Endodermal cell (in vitro differentiated cells): ENCODE results near the gene QRICH1. TPM values are rescaled to one million over a fixed set of nuclear protein-coding genes. Genes with fewer than 3 reads are reported as not detected.
A peak's percentile ranks its signal among the peaks of the same experiment; 100 is the strongest.

ENCODE experiments used
- DNase-seq: peaks from one replicate; pipeline ENCODE4 v3.0.0-alpha.2; 2017
- H3K27ac ChIP-seq: 2 replicates; pipeline ENCODE4 v1.5.1; 2013; ENCODE audit warnings: mild to moderate bottlenecking, low read depth, low read length, moderate library complexity
- H3K27me3 ChIP-seq: 2 replicates; pipeline ENCODE4 v1.6.1; 2013; ENCODE audit warnings: mild to moderate bottlenecking, low read length, moderate library complexity; ENCODE audit not compliant: insufficient read depth, control insufficient read depth, poor library complexity, severe bottlenecking
- H3K36me3 ChIP-seq: 2 replicates; pipeline ENCODE4 v1.7.0; 2013; ENCODE audit warnings: mild to moderate bottlenecking, low read length, moderate library complexity; ENCODE audit not compliant: control insufficient read depth, insufficient read depth
- H3K4me1 ChIP-seq: one replicate; pipeline ENCODE4 v1.7.0; 2013; ENCODE audit warnings: low read length; ENCODE audit not compliant: control insufficient read depth, insufficient read depth
- H3K4me3 ChIP-seq: 2 replicates; pipeline ENCODE4 v1.5.1; 2013; ENCODE audit warnings: mild to moderate bottlenecking, low read length, moderate library complexity
- H3K9ac ChIP-seq: 2 replicates; pipeline ENCODE4 v1.6.1; 2013; ENCODE audit warnings: mild to moderate bottlenecking, low read length, moderate library complexity; ENCODE audit not compliant: poor library complexity, severe bottlenecking; ENCODE audit errors: extremely low read depth
- H3K9me3 ChIP-seq: 2 replicates; pipeline ENCODE4 v1.6.1; 2013; ENCODE audit warnings: mild to moderate bottlenecking, low read length, moderate library complexity; ENCODE audit not compliant: control insufficient read depth
- H3K27ac Mint-ChIP-seq: 2 replicates; pipeline ENCODE4 v1.8.0; 2020; ENCODE audit warnings: mixed read lengths
- H3K27me3 Mint-ChIP-seq: 2 replicates; pipeline ENCODE4 v1.8.0; 2021; ENCODE audit warnings: mild to moderate bottlenecking, mixed read lengths; ENCODE audit not compliant: insufficient read depth
- H3K36me3 Mint-ChIP-seq: 2 replicates; pipeline ENCODE4 v1.8.0; 2020; ENCODE audit warnings: low read depth, mixed read lengths
- H3K4me1 Mint-ChIP-seq: 2 replicates; pipeline ENCODE4 v1.8.0; 2020; ENCODE audit warnings: mixed read lengths
- H3K4me3 Mint-ChIP-seq: 2 replicates; pipeline ENCODE4 v1.8.0; 2020; ENCODE audit warnings: mild to moderate bottlenecking, moderate library complexity, mixed read lengths
- H3K9me3 Mint-ChIP-seq: 2 replicates; pipeline ENCODE4 v1.8.0; 2020; ENCODE audit warnings: mild to moderate bottlenecking, mixed read lengths
- WGBS, 2 experiments: methylation state at CpG; one replicate each; pipeline versions ENCODE4 v1.1.5 to v1.1.7; 2013; ENCODE audit warnings: missing lambda C conversion rate in 2 of 2, mixed read lengths in 1 of 2; ENCODE audit not compliant: insufficient coverage in 1 of 2, insufficient read length in 1 of 2; 5-methylcytosine and 5-hydroxymethylcytosine counted together
- total RNA-seq, 2 donors: library from RNA; stranded (reverse); fragmentation: NEBNext Ultra II Directional in 1 of 2; extraction: Animal tissue kit (Norgen Biotek cat#: 25700) in 1 of 2; gene quantifications; 2 replicates in 1 of 2; 3 replicates in 1 of 2; pipeline ENCODE4 v1.2.1, GENCODE V29; 2021
- TF ChIP-seq, protein P1 (sequence below): fragments of 200-600 bp; sonication (generic); conservative IDR thresholded peaks from 2 replicates; pipeline ENCODE4 v1.5.0; 2021; ENCODE audit warnings: antibody characterized with exemption, mild to moderate bottlenecking

Gene QRICH1
- total RNA-seq, 2 donors from 2014 or later: 127 to 155 TPM

DNA sequence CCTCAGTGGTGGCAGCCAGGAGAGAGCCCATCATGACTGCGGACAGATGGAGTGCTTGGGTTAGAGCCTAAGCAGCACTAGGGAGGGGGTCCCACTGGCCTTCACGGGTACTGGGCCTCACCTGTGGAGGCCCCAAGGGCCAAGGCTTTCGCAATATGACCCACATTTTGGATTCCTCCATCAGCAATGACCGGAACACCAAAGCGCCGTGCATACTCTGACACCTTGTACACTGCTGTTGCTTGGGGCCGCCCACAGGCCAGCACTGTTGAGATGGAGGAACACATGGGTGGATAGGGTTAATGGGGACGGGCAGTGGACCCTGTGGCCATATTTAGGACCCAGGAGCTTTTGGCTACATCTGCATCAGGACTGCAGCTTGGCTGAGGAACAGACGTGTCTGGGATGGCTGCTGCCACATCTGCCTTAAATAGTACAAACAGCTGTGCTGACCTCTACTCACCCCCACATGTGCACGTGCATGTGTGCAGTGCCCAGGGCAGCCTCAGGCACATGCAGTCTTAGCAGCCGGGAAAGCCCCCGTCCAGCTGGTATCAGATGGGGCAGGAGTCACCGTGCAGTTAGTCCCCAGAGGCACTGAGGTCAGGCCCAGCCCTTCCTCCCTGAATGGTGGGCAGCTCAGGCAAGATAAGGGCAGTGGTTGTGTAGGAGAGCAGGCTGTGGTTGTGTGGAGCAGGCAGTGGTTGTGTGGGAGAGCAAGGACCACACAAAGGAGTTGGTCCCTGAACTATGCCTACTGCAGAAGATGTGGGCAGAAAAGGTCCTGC lies 68.7 kb downstream of the QRICH1 start:
- no peak overlapping the region for H3K27ac Mint-ChIP-seq
- Histone ChIP-seq H3K9me3 (no peaks in the 10 kb centered on the region), H3K9ac (no peak overlapping the region), H3K4me1 (peaks cover 6% of the 10 kb centered on the region), H3K27ac (no peak overlapping the region), H3K4me3 (no peak overlapping the region), H3K36me3 (peaks cover 61% of the 10 kb centered on the region), H3K27me3 (no peaks in the 10 kb centered on the region)
- no peak overlapping the region for H3K4me3 Mint-ChIP-seq
- H3K27me3 Mint-ChIP-seq: no peaks in the 10 kb centered on the region
- WGBS, 2 experiments: 96 to 97% methylated on average over 11 to 13 of the region's 13 CpGs
- no peaks in the 10 kb centered on the region for H3K9me3 Mint-ChIP-seq
- DNase-seq: no peak
- TF ChIP-seq, protein P1, sequence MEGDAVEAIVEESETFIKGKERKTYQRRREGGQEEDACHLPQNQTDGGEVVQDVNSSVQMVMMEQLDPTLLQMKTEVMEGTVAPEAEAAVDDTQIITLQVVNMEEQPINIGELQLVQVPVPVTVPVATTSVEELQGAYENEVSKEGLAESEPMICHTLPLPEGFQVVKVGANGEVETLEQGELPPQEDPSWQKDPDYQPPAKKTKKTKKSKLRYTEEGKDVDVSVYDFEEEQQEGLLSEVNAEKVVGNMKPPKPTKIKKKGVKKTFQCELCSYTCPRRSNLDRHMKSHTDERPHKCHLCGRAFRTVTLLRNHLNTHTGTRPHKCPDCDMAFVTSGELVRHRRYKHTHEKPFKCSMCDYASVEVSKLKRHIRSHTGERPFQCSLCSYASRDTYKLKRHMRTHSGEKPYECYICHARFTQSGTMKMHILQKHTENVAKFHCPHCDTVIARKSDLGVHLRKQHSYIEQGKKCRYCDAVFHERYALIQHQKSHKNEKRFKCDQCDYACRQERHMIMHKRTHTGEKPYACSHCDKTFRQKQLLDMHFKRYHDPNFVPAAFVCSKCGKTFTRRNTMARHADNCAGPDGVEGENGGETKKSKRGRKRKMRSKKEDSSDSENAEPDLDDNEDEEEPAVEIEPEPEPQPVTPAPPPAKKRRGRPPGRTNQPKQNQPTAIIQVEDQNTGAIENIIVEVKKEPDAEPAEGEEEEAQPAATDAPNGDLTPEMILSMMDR: no peak
- H3K36me3 Mint-ChIP-seq: peaks cover 54% of the 10 kb centered on the region
- H3K4me1 Mint-ChIP-seq: peaks cover 20% of the 10 kb centered on the region

DNA sequence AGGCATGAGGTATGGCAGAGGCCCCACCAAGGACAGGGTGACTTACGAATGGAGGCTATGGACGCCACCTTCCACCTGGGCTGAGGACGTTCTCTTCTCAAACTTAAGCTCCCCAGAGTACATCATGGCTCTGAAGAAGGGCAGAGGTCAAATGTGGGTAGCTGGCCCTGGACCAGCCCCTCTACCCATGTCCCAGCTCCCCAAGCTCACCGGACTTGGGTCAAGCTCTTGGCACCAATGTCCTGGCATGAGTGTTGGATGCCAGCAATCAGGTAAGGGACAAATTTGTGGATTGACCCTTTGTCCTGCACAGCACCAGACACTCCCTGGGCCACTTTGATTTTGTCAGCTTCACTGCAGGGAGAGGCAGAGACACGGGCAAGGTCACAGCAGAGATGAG lies 69.4 kb downstream of the QRICH1 start:
- peaks cover 51% of the 10 kb centered on the region for H3K36me3 Mint-ChIP-seq
- 93 to 97% methylated on average over 3 to 5 of the region's 5 CpGs for WGBS, 2 experiments
- TF ChIP-seq, protein P1: no peak

DNA sequence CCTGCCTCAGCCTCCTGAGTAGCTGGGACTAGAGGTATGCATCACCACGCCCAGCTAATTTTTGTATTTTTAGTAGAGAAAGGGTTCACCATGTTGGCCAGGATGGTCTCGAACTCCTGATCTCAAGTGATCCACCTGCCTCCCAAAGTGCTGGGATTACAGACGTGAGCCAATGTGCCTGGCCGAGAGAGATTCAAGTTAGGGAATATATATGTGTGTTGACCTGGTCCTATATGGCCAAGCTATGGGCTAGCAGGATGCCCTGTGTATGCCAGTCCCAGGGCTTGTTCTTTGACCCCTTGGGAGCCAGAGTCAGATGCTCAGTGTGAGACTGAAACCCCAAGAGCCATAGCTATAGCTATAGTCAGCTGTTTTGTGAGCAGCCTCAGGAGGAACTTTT lies 70.1 kb downstream of the QRICH1 start:
- H3K27ac Mint-ChIP-seq: no peak overlapping the region
- H3K36me3 Mint-ChIP-seq: peaks cover 51% of the 10 kb centered on the region

More for the DNA sequence above, 69.4 kb downstream of the QRICH1 start:
- Histone ChIP-seq H3K36me3 (peaks cover 54% of the 10 kb centered on the region), H3K27ac (no peak overlapping the region), H3K4me3 (no peak overlapping the region), H3K4me1 (peaks cover 6% of the 10 kb centered on the region), H3K9ac (no peak overlapping the region), H3K9me3 (no peaks in the 10 kb centered on the region), H3K27me3 (no peaks in the 10 kb centered on the region)
- H3K4me1 Mint-ChIP-seq: peaks cover 19% of the 10 kb centered on the region
- DNase-seq: no peak
- no peaks in the 10 kb centered on the region for H3K27me3 Mint-ChIP-seq
- H3K27ac Mint-ChIP-seq: no peak overlapping the region
- H3K9me3 Mint-ChIP-seq: no peaks in the 10 kb centered on the region
- no peak overlapping the region for H3K4me3 Mint-ChIP-seq

More for the DNA sequence above, 70.1 kb downstream of the QRICH1 start:
- Mint-ChIP-seq H3K4me1 (peaks cover 18% of the 10 kb centered on the region), H3K9me3 (no peaks in the 10 kb centered on the region), H3K4me3 (peak overlapping the region; percentile 89), H3K27me3 (no peaks in the 10 kb centered on the region)
- Histone ChIP-seq H3K9me3 (no peaks in the 10 kb centered on the region), H3K4me3 (no peak overlapping the region), H3K27me3 (no peaks in the 10 kb centered on the region), H3K9ac (no peak overlapping the region), H3K4me1 (peaks cover 6% of the 10 kb centered on the region), H3K36me3 (peaks cover 53% of the 10 kb centered on the region), H3K27ac (no peak overlapping the region)
- WGBS, 2 experiments: 89 to 100% methylated on average over 2 to 4 of the region's 4 CpGs
- TF ChIP-seq, protein P1: no peak
- DNase-seq: no peak
